Endothelial cell of umbilical vein (primary cell): ENCODE measurements around the gene TMEM269.

Experiments used
- EZH2 ChIP-seq: IDR thresholded peaks from 2 replicates; pipeline ENCODE4 v1.6.1; 2012; ENCODE audit warnings: borderline replicate concordance, low read depth, mild to moderate bottlenecking, moderate library complexity, low read length, inconsistent platforms; ENCODE audit not compliant: severe bottlenecking
- FOS ChIP-seq: IDR thresholded peaks from 2 replicates; pipeline ENCODE4 v1.6.1; 2011; ENCODE audit warnings: mild to moderate bottlenecking, low read length, moderate library complexity, borderline replicate concordance; ENCODE audit not compliant: insufficient read depth
- GATA2 ChIP-seq: IDR thresholded peaks from 2 replicates; pipeline ENCODE4 v1.7.0; 2011; ENCODE audit warnings: low read depth, mild to moderate bottlenecking, moderate library complexity, mixed read lengths, low read length; ENCODE audit not compliant: insufficient read length, insufficient read depth
- POLR2A ChIP-seq: IDR thresholded peaks from 2 replicates; pipeline ENCODE4 v1.6.1; 2012; ENCODE audit warnings: low read depth, mild to moderate bottlenecking, control low read depth, low read length
- POLR2AphosphoS5 ChIP-seq: IDR thresholded peaks from 2 replicates; pipeline ENCODE4 v1.6.1; 2012; ENCODE audit warnings: low read depth, mild to moderate bottlenecking, control low read depth, low read length, moderate library complexity; ENCODE audit not compliant: insufficient read depth
- TF ChIP-seq, protein P1 (sequence below), 2 donors: IDR thresholded peaks; 1 replicate in 1 of 2; 2 replicates in 1 of 2; pipeline ENCODE4 v1.5.1; 2011; ENCODE audit warnings: low read length in 2 of 2, mild to moderate bottlenecking in 2 of 2, moderate library complexity in 2 of 2, control low read depth in 1 of 2, inconsistent platforms in 1 of 2, low read depth in 1 of 2; ENCODE audit not compliant: insufficient read depth in 1 of 2; ENCODE audit errors: extremely low read depth in 1 of 2
- TF ChIP-seq, protein P2 (sequence below): IDR thresholded peaks from 2 replicates; pipeline ENCODE4 v1.6.1; 2011; ENCODE audit not compliant: insufficient read depth, insufficient read length

DNA sequence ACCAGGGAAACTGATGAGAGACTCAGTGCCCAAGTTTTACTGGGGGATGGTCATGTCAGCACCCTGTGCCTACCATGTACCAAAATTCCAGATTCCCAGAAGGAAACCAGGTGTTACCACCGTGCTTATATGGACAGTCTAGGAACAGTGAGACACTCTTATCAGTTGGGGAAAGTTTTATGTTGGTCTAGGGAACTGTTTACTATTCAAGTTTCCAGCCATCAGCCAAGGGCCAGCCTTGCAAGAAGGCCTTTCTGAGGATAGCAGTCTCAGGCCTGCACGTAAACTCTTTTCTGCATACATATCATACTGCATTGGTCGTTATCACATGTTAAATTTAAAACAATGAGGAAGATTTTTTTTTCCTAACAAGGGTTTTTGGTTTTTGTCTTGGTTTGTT, 12.6 kb downstream of the TMEM269 start:
- TF ChIP-seq EZH2: no peak
- TF ChIP-seq, protein P1, sequence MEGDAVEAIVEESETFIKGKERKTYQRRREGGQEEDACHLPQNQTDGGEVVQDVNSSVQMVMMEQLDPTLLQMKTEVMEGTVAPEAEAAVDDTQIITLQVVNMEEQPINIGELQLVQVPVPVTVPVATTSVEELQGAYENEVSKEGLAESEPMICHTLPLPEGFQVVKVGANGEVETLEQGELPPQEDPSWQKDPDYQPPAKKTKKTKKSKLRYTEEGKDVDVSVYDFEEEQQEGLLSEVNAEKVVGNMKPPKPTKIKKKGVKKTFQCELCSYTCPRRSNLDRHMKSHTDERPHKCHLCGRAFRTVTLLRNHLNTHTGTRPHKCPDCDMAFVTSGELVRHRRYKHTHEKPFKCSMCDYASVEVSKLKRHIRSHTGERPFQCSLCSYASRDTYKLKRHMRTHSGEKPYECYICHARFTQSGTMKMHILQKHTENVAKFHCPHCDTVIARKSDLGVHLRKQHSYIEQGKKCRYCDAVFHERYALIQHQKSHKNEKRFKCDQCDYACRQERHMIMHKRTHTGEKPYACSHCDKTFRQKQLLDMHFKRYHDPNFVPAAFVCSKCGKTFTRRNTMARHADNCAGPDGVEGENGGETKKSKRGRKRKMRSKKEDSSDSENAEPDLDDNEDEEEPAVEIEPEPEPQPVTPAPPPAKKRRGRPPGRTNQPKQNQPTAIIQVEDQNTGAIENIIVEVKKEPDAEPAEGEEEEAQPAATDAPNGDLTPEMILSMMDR (IDR thresholded peaks at IDR 0.05; ENCODE audit: extremely low read depth in 1 of 2, insufficient read depth in 1 of 2, low read depth in 1 of 2, low read length in 2 of 2): no peak
- TF ChIP-seq POLR2A: no peak
- TF ChIP-seq FOS: no peak
- TF ChIP-seq, protein P2, sequence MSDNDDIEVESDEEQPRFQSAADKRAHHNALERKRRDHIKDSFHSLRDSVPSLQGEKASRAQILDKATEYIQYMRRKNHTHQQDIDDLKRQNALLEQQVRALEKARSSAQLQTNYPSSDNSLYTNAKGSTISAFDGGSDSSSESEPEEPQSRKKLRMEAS: no peak
- no peak for TF ChIP-seq POLR2AphosphoS5
- no peak for TF ChIP-seq GATA2
